ENCODE measurements around the gene CDC37.

Gene CDC37

DNA sequence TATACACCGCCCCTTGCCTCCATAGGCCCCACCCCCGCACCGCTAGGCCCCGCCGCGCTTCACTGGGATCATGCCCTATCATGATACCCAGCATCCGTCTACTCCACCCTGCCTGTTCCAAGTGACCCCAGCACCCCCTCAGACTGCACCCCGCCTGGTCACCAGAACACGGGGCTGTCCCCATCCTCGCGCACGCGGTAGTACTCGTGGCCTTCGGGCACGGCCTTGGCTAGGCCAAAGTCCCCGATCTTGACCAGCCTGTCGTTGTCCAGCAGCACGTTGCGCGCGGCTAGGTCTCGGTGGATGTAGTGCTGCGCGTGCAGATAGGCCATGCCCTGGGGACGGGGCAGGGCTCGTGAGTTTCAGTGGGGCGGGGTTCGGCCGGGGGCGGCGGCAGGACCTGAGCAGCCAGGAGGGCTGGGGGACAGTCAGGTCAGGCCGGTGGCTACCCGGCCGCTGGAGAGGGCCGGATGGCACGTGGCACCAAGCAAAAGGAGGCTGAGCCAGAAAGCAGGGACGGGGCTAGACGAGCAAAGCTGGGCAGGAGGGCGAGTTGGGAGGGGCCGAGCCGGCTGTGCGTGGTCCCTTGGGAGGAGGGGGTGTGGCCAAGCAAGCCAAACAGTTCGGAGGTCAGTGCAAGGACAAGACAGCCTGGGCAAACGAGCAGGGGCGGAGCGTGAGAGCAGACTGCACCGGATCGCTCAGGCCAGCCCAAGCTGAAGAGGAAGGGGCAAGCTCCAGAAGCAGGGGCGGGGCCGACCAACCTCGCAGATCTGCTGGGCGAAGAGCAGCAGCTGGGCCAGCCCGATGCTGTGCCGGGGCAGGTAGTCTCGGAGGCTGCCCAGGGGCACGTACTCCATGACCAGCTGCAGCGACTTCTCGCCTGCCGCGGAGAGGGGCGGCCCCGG is 50.3 kb downstream of the CDC37 start:
- DNase-seq: no peak

DNA sequence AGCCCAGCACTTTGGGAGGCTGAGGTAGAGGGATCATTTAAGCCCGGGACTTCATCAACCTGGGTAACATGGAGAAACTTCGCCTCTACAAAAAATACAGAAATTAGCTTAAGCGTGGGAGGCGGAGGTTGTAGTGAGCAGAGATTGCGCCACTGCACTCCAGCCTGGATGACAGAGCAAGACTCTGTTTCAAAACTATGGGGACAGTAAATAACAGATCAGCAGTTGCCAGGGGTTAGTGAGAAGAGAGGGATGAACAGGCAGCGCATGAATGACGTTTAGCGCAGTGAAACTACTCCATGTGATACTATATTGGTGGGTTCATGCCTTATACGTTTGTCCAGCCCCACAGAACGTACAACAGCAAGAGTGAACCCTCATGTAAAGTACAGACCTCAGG is 56.8 kb downstream of the CDC37 start:
- DNase-seq: no peak

GRCh38 chr19:10344780-10345179 is 58.6 kb downstream of the CDC37 start:
- DNase-seq: no peak

- no peak for DNase-seq
Measured at GRCh38 chr19:10343495-10343894, 59.8 kb downstream of the CDC37 start.
